Muscle of leg (tissue), 11 donors: Measurements from ENCODE around the gene TEAD3. TPM values are rescaled to one million over a fixed set of nuclear protein-coding genes. Genes with fewer than 3 reads are reported as not detected.

Experiments used
- DNase-seq: peaks from one replicate; pipeline ENCODE4 v3.0.0; 2013
- H3K27ac ChIP-seq: one replicate; pipeline ENCODE4 v1.5.1; 2013; ENCODE audit warnings: mild to moderate bottlenecking, low read length, control low read depth
- H3K27me3 ChIP-seq: one replicate; pipeline ENCODE4 v1.6.1; 2013; ENCODE audit warnings: low read length; ENCODE audit not compliant: control insufficient read depth, insufficient read depth
- H3K36me3 ChIP-seq: one replicate; pipeline ENCODE4 v1.6.1; 2013; ENCODE audit warnings: low read length; ENCODE audit not compliant: control insufficient read depth, insufficient read depth
- H3K4me1 ChIP-seq: one replicate; pipeline ENCODE4 v1.6.1; 2013; ENCODE audit warnings: low read length; ENCODE audit not compliant: control insufficient read depth, insufficient read depth
- H3K4me3 ChIP-seq: one replicate; pipeline ENCODE4 v1.5.1; 2013; ENCODE audit warnings: low read length, control low read depth
- H3K9me3 ChIP-seq: replicated peaks from 2 replicates; pipeline ENCODE4 v1.6.1; 2013; ENCODE audit warnings: low read depth, low read length; ENCODE audit not compliant: control insufficient read depth
- WGBS: methylation state at CpG from one replicate; pipeline ENCODE4 v1.1.5; 2013; ENCODE audit warnings: missing lambda C conversion rate; ENCODE audit not compliant: insufficient coverage; 5-methylcytosine and 5-hydroxymethylcytosine counted together
- polyA plus RNA-seq, 8 donors: library from polyadenylated mRNA; unstranded; fragments of 120-200 nt; gene quantifications; one replicate each; pipeline versions ENCODE4 v1.2.1 to v1.2.3, GENCODE V29; 2013; ENCODE audit warnings: inconsistent platforms in 1 of 8, low replicate concordance in 1 of 8; ENCODE audit not compliant: insufficient read length in 8 of 8, insufficient read depth in 1 of 8
- total RNA-seq: library from RNA; stranded (reverse); fragments of 120-200 nt; gene quantifications from one replicate; pipeline ENCODE4 v1.2.4, GENCODE V29; 2013

TEAD3 gene
- total and polyA plus RNA-seq, 9 donors = 20.6 to 76.6 (median 52.2) TPM

- WGBS = 94% methylated on average over 2 of the region's 2 CpGs
- peaks cover 52% of the 10 kb centered on the region for H3K4me1 ChIP-seq
- H3K4me3 ChIP-seq = no peak overlapping the region
- peak overlapping the region; percentile 51 for H3K27ac ChIP-seq
- DNase-seq = no peak
- H3K27me3 ChIP-seq = peaks cover 27% of the 10 kb centered on the region
- no peaks in the 10 kb centered on the region for H3K36me3 ChIP-seq
- no peaks in the 10 kb centered on the region for H3K9me3 ChIP-seq
These were observed 4.9 kb upstream of the TEAD3 start for GRCh38 chr6:35501784-35502183.

- WGBS = 23% methylated on average over 5 of the region's 6 CpGs
- Histone ChIP-seq H3K4me1 (peaks cover 54% of the 10 kb centered on the region), H3K27me3 (peaks cover 19% of the 10 kb centered on the region), H3K36me3 (no peaks in the 10 kb centered on the region), H3K9me3 (no peaks in the 10 kb centered on the region), H3K27ac (peak overlapping the region; percentile 88), H3K4me3 (no peak overlapping the region)
- no peak for DNase-seq
These were observed 3.9 kb upstream of the TEAD3 start for GRCh38 chr6:35500782-35501181.

GRCh38 chr6:35499372-35499771 is 2.5 kb upstream of the TEAD3 start:
- Histone ChIP-seq H3K9me3 (no peaks in the 10 kb centered on the region), H3K4me3 (no peak overlapping the region), H3K27me3 (peaks cover 15% of the 10 kb centered on the region), H3K4me1 (peaks cover 67% of the 10 kb centered on the region), H3K36me3 (no peaks in the 10 kb centered on the region), H3K27ac (peak overlapping the region; percentile 88)
- 85% methylated on average over 3 of the region's 4 CpGs for WGBS
- no peak for DNase-seq

- no peak for DNase-seq
- Histone ChIP-seq H3K27me3 (peaks cover 18% of the 10 kb centered on the region), H3K4me1 (peaks cover 67% of the 10 kb centered on the region), H3K4me3 (peak overlapping the region; percentile 63), H3K27ac (peak overlapping the region; percentile 96), H3K36me3 (peaks cover 2% of the 10 kb centered on the region), H3K9me3 (no peaks in the 10 kb centered on the region)
- 17% methylated on average over 12 of the region's 14 CpGs for WGBS
These were observed 1.7 kb upstream of the TEAD3 start for GRCh38 chr6:35498422-35499067.

- H3K36me3 ChIP-seq = peaks cover 2% of the 10 kb centered on the region
- H3K4me1 ChIP-seq = peaks cover 71% of the 10 kb centered on the region
- peak overlapping the region; percentile 96 for H3K27ac ChIP-seq
- H3K27me3 ChIP-seq = peaks cover 14% of the 10 kb centered on the region
- no peaks in the 10 kb centered on the region for H3K9me3 ChIP-seq
- H3K4me3 ChIP-seq = peak overlapping the region; percentile 63
- 1% methylated on average over 50 of the region's 77 CpGs for WGBS
- peak; percentile 94 for DNase-seq
These were observed 917 bp upstream of the TEAD3 start for GRCh38 chr6:35497571-35498421.

GRCh38 chr6:35496036-35496840 is 641 bp downstream of the TEAD3 start:
- DNase-seq = peak; percentile 62
- Histone ChIP-seq H3K27me3 (peaks cover 20% of the 10 kb centered on the region), H3K4me3 (peak overlapping the region; percentile 70), H3K4me1 (peaks cover 80% of the 10 kb centered on the region), H3K36me3 (peaks cover 2% of the 10 kb centered on the region), H3K9me3 (no peaks in the 10 kb centered on the region), H3K27ac (peak overlapping the region; percentile 95)
- WGBS = 2% methylated on average over 28 of the region's 63 CpGs

GRCh38 chr6:35495258-35496035 is 1.4 kb downstream of the TEAD3 start:
- H3K27ac ChIP-seq = peak overlapping the region; percentile 95
- H3K4me3 ChIP-seq = peak overlapping the region; percentile 70
- 26% methylated on average over 3 of the region's 9 CpGs for WGBS
- no peak for DNase-seq
- H3K9me3 ChIP-seq = no peaks in the 10 kb centered on the region
- peaks cover 23% of the 10 kb centered on the region for H3K27me3 ChIP-seq
- H3K4me1 ChIP-seq = peaks cover 81% of the 10 kb centered on the region
- H3K36me3 ChIP-seq = peaks cover 2% of the 10 kb centered on the region

- peak; percentile 68 for DNase-seq
- peaks cover 23% of the 10 kb centered on the region for H3K27me3 ChIP-seq
- H3K4me3 ChIP-seq = no peak overlapping the region
- H3K36me3 ChIP-seq = peaks cover 2% of the 10 kb centered on the region
- peaks cover 81% of the 10 kb centered on the region for H3K4me1 ChIP-seq
- H3K9me3 ChIP-seq = no peaks in the 10 kb centered on the region
- peak overlapping the region; percentile 45 for H3K27ac ChIP-seq
- WGBS = no CpG with 5 or more reads among the region's 4 CpGs
These were observed 2.7 kb downstream of the TEAD3 start for GRCh38 chr6:35494161-35494563.

GRCh38 chr6:35493307-35493983 is 3.4 kb downstream of the TEAD3 start:
- Histone ChIP-seq H3K4me3 (no peak overlapping the region), H3K27me3 (peaks cover 20% of the 10 kb centered on the region), H3K9me3 (no peaks in the 10 kb centered on the region), H3K4me1 (peaks cover 77% of the 10 kb centered on the region), H3K27ac (peak overlapping the region; percentile 89), H3K36me3 (peaks cover 2% of the 10 kb centered on the region)
- DNase-seq = no peak
- 79% methylated on average over 28 of the region's 28 CpGs for WGBS
